Thoracic aorta (tissue), 2 donors: ENCODE measurements around the gene RADIL. TPM values are rescaled to one million over a fixed set of nuclear protein-coding genes. Genes with fewer than 3 reads are reported as not detected.

Source experiments
- ATAC-seq: fragments of 150-250 bp; one replicate; pipeline ENCODE4 v1.8.0; 2017; ENCODE audit warnings: low read depth; ENCODE audit not compliant: insufficient number of reproducible peaks, low FRiP score
- DNase-seq: peaks from one replicate; pipeline ENCODE4 v3.0.0-alpha.2; 2020; ENCODE audit warnings: low spot score
- H3K27ac ChIP-seq, 2 donors: fragments of 200-600 bp; sonication (generic); 1 replicate in 1 of 2; 2 replicates in 1 of 2; pipeline ENCODE4 v1.5.1; 2016; ENCODE audit warnings: mild to moderate bottlenecking in 2 of 2, moderate library complexity in 2 of 2
- H3K27me3 ChIP-seq: fragments of 200-600 bp; sonication (generic); replicated peaks from 2 replicates; pipeline ENCODE4 v1.6.0; 2016; ENCODE audit warnings: mild to moderate bottlenecking; ENCODE audit not compliant: insufficient read depth
- H3K36me3 ChIP-seq: fragments of 200-600 bp; sonication (generic); one replicate; pipeline ENCODE4 v1.5.1; 2016
- H3K4me1 ChIP-seq, 2 donors: fragments of 200-600 bp; sonication (generic); 1 replicate in 1 of 2; 2 replicates in 1 of 2; pipeline versions ENCODE4 v1.5.1 to v1.6.0; 2016; ENCODE audit warnings: low read depth in 2 of 2, mild to moderate bottlenecking in 1 of 2; ENCODE audit not compliant: control insufficient read depth in 1 of 2
- H3K4me3 ChIP-seq: fragments of 200-600 bp; sonication (generic); 2 replicates; pipeline ENCODE4 v1.5.1; 2016; ENCODE audit warnings: mild to moderate bottlenecking
- H3K9me3 ChIP-seq: fragments of 200-600 bp; sonication (generic); 2 replicates; pipeline ENCODE4 v1.5.1; 2016
- total RNA-seq, 2 donors: library from RNA; depleted of rRNA; stranded (reverse); fragments of >200 nt; gene quantifications; one replicate each; pipeline versions ENCODE4 v1.1.0 to v1.2.3, GENCODE V29; 2016
- TF ChIP-seq, protein P1 (sequence below): fragments of 200-600 bp; sonication (generic); IDR thresholded peaks from one replicate; pipeline ENCODE4 v1.5.1; 2019; ENCODE audit warnings: antibody characterized with exemption

RADIL gene
- total RNA-seq, 2 donors from 2014 or later: 6.7 to 14.4 TPM

DNA sequence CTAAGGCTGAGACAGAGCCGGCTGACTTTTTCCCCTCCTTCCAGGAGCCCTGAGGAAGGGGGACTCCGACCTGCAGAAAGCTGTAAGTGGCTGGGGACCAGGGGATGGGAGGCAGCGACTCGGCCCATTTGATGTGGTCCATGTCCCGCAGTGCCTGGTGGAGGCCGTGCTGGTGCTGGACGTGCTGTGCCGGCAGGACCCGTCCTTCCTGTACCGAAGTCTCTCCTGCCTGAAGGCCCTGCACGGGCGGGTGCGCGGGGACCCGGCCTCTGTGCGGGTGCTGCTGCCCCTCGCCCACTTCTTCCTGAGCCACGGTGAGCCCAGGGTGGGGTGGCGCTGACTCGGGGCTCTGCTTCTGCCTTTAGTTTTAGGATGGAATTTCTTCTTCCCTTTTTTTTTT is 98.1 kb downstream of the RADIL start:
- no peak overlapping the region for H3K27ac ChIP-seq
- H3K27me3 ChIP-seq: no peaks in the 10 kb centered on the region
- H3K36me3 ChIP-seq: peaks cover 81% of the 10 kb centered on the region
- TF ChIP-seq, protein P1, sequence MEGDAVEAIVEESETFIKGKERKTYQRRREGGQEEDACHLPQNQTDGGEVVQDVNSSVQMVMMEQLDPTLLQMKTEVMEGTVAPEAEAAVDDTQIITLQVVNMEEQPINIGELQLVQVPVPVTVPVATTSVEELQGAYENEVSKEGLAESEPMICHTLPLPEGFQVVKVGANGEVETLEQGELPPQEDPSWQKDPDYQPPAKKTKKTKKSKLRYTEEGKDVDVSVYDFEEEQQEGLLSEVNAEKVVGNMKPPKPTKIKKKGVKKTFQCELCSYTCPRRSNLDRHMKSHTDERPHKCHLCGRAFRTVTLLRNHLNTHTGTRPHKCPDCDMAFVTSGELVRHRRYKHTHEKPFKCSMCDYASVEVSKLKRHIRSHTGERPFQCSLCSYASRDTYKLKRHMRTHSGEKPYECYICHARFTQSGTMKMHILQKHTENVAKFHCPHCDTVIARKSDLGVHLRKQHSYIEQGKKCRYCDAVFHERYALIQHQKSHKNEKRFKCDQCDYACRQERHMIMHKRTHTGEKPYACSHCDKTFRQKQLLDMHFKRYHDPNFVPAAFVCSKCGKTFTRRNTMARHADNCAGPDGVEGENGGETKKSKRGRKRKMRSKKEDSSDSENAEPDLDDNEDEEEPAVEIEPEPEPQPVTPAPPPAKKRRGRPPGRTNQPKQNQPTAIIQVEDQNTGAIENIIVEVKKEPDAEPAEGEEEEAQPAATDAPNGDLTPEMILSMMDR: no peak
- no peak overlapping the region for H3K4me3 ChIP-seq
- DNase-seq: no peak
- no peaks in the 10 kb centered on the region for H3K4me1 ChIP-seq
- no peak for ATAC-seq
- H3K9me3 ChIP-seq: no peaks in the 10 kb centered on the region

DNA sequence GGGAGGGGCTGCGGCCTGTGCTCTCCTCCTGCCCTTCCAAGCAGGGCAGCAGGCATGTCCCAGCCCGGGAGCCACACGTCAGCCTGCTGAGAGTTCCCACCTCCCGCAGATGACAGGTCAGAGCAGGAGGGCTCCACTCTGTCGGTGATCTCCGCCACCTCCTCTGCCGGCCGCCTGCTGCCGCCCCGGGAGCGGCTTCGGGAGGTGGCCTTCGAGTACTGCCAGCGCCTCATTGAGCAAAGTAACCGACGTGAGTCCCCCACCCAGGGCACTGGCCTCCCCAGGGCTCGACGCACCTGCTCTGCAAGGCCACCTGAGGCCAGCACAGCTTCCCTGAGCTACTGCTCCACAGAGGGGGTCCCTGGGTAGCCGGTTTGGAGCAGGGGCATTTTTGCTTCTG is 98.7 kb downstream of the RADIL start:
- ATAC-seq: no peak

DNA sequence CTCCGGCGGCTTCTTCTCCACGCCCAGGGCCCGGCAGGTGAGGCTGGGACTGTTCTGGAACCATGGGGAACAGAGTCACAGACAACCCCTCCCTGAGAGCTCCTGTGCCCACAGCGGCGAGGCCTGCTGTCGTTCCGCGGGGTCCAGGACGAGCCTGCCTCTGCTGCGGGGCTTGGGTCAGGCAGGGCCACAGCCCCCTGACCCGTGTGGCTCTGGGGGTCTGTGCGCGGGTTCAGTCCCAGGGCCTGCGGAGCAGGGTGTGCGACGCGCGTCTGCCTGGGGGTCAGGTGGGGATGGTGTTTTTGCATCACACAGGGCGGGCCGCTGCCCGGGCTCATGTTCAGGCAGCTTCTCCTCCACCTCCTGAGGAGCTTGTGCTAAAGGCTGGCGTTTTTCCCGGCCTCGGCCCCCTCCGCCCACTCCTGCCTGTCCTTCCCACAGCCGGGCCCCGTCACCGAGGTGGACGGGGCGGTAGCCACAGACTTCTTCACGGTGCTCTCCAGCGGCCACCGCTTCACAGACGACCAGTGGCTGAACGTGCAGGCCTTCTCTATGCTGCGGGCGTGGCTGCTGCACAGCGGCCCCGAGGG is 99.7 kb downstream of the RADIL start:
- H3K27ac ChIP-seq: no peak overlapping the region
- H3K27me3 ChIP-seq: no peaks in the 10 kb centered on the region
- no peak overlapping the region for H3K4me3 ChIP-seq
- peaks cover 72% of the 10 kb centered on the region for H3K36me3 ChIP-seq
- ATAC-seq: no peak
- no peaks in the 10 kb centered on the region for H3K9me3 ChIP-seq
- TF ChIP-seq, protein P1: no peak
- no peak for DNase-seq
- H3K4me1 ChIP-seq: no peaks in the 10 kb centered on the region

More for the DNA sequence above, 98.7 kb downstream of the RADIL start:
- no peak overlapping the region for H3K27ac ChIP-seq
- no peaks in the 10 kb centered on the region for H3K27me3 ChIP-seq
- no peaks in the 10 kb centered on the region for H3K9me3 ChIP-seq
- no peak overlapping the region for H3K4me3 ChIP-seq
- TF ChIP-seq, protein P1: no peak
- H3K4me1 ChIP-seq: no peaks in the 10 kb centered on the region
- no peak for DNase-seq
- peaks cover 77% of the 10 kb centered on the region for H3K36me3 ChIP-seq

DNA sequence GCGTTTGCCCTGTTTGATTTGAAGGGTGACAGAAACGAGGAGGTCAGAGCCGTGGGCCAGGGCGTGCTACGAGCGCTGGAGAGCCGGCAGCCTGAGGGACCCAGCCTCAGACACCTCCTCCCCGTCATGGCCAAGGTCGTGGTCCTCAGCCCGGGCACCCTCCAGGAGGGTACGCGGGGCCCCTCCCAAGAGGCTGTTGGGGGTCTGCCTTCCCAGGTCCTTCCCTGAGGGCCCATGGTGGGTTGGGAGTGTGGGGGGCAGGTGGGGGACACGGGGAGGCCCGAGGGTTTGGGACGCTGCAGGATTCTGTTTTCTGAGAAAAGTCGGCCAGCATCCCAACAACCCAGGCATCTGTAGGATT is 100.2 kb downstream of the RADIL start:
- peaks cover 67% of the 10 kb centered on the region for H3K36me3 ChIP-seq
- no peak for ATAC-seq

DNA sequence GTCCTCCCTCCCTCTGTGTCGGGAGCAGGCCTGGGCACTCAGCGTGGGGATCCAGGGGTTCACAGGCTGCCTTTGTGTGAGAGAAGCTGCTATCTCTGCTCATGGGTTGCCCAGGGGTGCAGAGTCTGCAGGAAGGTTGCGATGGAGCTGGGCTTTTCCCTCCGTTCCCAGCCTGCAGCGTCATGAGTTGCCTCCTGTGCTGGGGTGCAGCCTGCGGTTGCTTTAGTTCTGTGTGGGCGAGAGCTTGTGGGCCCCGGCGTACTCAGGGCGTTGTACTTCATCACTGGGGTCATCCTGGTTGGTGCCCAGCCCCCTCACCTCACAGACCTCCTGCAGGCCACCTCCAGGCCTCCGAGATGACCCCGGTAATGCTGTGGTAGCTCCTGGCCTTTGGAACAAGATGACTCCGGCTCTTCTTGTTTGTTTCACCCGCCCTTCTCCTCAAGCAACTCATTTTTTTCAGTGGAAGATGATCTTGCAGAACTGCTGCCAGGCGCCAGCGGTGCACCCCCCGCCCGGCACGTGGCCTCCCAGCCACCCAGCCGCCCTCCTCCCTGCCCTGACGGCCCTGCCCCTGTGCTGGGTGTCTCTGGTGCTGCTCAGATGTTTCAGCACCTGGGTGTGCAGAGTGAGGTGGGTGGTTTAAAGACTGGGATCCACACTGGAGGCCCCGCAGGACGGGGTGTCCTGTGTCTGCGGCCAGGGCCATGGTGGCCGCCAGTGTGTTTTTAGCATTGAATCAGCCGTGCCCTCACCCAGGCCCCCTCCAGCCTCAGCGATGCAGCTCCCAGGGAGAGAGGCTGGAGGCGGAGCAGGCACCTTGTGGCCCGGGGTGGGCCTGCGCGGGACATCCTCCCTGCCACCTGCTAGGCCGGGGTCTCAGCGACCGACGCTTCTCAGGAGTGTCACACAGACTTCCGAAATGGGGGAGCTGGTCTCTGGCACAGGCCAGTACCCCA is 100.9 kb downstream of the RADIL start:
- H3K36me3 ChIP-seq: peaks cover 64% of the 10 kb centered on the region
- TF ChIP-seq, protein P1: no peak
- ATAC-seq: no peak

More for the DNA sequence above, 100.2 kb downstream of the RADIL start:
- TF ChIP-seq, protein P1: no peak
- Histone ChIP-seq H3K27me3 (no peaks in the 10 kb centered on the region), H3K27ac (no peak overlapping the region), H3K9me3 (no peaks in the 10 kb centered on the region), H3K4me3 (no peak overlapping the region), H3K4me1 (peaks cover 1% of the 10 kb centered on the region in 2 donors)
- DNase-seq: no peak

More for the DNA sequence above, 100.9 kb downstream of the RADIL start:
- H3K9me3 ChIP-seq: no peaks in the 10 kb centered on the region
- no peak for DNase-seq
- no peak overlapping the region for H3K4me3 ChIP-seq
- no peak overlapping the region for H3K27ac ChIP-seq
- H3K27me3 ChIP-seq: no peaks in the 10 kb centered on the region
- H3K4me1 ChIP-seq: peaks cover 3 to 8% of the 10 kb centered on the region in 2 donors
